Stimulated activated naive CD4-positive, alpha-beta T cell (primary cell): ENCODE measurements around the gene TTC9C.
"Not testable (repeated sequence)": the region's sequence is repeated elsewhere in the genome, so short reads cannot be mapped to it uniquely, and the experiment has no call there.

ENCODE experiments used
- DNase-seq, 6 experiments: peaks; one replicate each; lab custom pipeline; 2025; lab: John Stamatoyannopoulos, UW

Gene TTC9C

GRCh38 chr11:62728171-62728988 is at the start of gene TTC9C:
Gene TTC9C, plus strand, starts transcription at chr11:62728486. Its CDS starts 363 bp downstream, at chr11:62728849.
- peak; percentile 76 to 93 (median 82) for DNase-seq

DNA sequence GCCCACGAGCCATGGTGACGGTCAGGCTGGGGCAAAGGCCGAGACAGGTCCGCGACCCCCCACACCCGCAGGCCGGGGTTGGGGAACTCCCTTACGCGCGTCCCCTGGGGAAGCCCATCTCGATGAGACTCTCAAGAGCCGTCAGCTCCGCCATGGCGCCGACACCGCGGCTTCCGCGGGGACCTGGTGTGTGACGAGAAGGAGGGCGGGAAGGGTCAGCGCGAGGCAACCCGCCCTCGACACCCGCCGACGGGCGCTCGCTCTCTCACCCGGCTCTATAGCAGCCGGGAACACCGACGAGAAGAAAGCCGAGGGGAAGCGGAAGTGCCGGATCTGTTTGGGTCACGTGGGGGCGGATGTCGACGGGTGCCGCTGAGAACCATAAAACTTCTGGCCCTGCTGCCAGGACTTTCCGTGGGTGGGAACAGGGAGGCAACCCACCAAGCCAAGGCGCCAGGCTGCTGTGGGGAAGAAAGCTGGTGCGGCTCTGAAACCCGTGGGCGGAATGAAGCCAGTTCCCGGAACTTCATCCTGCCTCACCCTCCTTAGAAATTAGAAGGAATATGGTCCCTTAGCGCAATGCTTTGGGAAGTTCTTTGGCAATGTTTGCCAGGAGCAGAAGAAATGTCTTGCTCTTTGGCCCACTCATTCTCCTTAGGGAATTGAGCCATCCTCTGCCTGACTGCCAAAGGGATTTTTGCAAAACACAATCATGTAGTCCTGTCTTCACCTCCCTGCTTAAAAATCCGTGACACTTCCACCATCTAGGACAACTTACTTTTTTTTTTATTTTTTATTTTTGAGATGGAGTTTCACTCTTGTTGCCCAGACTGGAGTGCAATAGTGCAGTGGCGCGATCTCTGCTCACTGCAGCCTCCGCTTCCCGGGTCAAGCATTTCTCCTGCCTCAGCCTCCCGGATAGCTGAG is 49.3 kb upstream of the TTC9C start, which contains the start of gene UBXN1:
UBXN1 (minus strand) TSS at position 304 of the 927 bp plus-strand sequence; CDS start at position 154, 150 bp downstream.
- DNase-seq, result peak; percentile 72 to 83 (median 80)

DNA sequence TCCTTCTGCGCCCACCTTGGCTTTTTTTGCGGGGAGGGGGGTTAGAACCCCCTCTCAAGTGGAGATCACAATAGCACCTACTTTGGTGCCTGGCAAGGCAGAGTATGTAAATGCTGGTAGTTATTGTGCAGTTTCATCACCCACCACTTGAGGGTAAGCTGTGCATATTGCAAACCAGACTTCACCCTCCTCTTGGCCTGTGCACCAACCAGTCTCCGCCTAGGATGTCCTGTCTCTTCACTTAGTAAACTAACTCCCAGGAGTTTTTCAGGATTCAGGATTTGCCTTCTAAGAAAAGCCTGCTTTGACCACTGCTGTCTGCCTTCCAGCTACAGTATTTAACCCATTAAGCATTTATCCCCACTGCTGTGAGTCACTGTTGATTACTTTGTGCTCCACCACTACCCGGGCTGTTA is 47.5 kb upstream of the TTC9C start:
- DNase-seq, result peak in 4 of 6 experiments; percentile 22 to 50 (median 38)

GRCh38 chr11:62682518-62682917 is 45.8 kb upstream of the TTC9C start:
- DNase-seq, result no peak

GRCh38 chr11:62687508-62688396 is 40.5 kb upstream of the TTC9C start:
- DNase-seq, result no peak

DNA sequence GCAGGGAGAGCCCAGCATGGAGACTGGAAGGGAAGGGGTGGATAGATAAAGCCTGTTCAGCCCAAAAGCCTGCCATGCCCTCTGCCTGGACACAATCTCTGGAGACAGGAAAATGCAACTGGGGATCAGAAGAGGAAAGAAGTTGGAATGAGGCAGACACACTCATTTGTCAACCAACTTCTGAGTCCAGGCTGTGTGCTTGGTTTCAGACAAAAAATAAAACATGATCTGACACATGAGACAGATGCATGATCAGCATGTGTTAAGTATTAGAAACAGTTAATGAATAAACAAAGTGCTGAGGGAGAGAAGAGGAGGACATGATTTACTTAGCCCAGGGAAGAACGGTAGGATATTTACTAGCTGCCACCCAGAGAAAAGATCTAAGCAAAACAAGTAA is 39.8 kb upstream of the TTC9C start:
- DNase-seq, result no peak

GRCh38 chr11:62689421-62690183 is 38.7 kb upstream of the TTC9C start, which contains the start of gene LRRN4CL:
Gene LRRN4CL, minus strand, starts transcription at chr11:62689530. Its CDS starts 1,022 bp downstream, at chr11:62688508.
- DNase-seq, result no peak

- DNase-seq, result not testable (repeated sequence)
Observed at GRCh38 chr11:62693624-62694023, 34.7 kb upstream of the TTC9C start.

- peak; percentile 45 to 79 (median 68) for DNase-seq
Observed at GRCh38 chr11:62694455-62695167, 33.7 kb upstream of the TTC9C start.

- no peak for DNase-seq
Observed at GRCh38 chr11:62702246-62702645, 26.0 kb upstream of the TTC9C start.

GRCh38 chr11:62703921-62704320 is 24.4 kb upstream of the TTC9C start:
- DNase-seq, result not testable (repeated sequence)

DNA sequence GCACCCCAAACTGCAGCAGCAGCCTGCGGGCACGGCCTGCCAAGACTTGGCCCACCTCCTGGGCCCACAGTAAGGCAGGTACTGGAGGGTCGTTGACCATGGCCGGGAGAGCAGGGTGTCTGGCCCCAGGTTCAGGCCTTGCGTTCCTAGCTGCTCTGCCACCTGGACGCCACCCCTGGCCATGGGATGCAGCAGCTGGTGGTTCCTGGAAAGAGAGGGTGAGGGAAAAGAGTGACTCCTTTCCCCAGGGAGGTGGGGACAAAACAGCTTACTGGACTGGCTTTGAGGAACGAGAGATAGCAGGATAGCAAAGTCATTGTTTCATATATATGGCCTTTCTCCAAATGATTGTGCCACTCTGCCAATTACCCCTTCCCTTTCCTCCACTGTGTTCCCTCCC is 22.9 kb upstream of the TTC9C start:
- DNase-seq, result no peak

DNA sequence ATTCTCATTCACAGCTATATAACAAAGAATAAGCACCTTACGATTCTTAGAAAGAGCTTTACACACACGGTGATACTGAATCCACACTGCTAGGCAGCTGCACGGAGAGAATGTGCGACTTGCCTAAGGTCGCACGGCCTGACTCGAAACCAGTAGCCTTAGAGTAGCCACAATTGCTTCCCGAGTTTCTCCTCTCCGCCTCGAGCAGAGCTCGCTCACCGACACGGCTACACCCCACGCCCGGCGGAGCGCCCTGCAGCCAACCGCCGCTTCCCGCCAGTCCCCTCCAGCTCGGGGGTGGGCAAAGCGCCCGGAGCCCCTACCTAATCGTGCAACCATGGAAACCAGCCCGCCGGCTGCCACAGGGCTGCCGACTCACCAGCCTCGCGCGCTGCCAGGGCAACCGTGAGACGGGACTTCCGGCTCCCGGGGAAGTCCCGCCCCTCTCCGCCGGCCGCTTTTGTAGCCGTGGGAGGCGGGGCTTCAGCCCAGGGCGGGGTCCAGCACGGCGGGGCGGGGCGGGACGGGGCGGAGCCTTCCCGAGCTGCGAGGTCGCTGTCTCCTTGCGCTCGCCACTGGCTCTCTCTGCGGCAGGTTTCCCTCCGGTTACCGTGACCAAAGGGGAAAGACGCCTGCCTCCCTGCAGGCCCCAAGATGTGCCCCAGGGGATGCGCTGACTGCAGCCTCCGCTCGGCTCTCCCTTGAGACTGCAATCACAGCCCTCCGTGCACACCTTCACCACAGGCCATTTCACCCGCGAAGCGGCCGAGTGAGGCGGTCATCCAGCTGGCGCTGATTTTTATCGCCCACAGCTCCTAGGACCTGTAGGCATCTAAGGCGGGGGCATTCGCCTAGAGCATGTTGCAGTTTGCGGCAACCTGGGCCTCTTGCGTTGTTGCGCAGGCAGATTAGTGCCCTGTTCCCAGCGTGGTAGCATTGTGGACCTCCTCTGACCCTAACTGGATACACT is 22.1 kb upstream of the TTC9C start:
- DNase-seq, result peak; percentile 83 to 94 (median 91)

GRCh38 chr11:62706850-62707247 is 21.4 kb upstream of the TTC9C start:
- DNase-seq, result no peak

- no peak for DNase-seq
Observed at GRCh38 chr11:62707277-62707861, 20.9 kb upstream of the TTC9C start, which contains the start of the genes BSCL2 and GNG3. Gene BSCL2, minus strand, starts transcription at chr11:62707424. Its CDS starts 229 bp downstream, at chr11:62707195. Gene GNG3, plus strand, starts transcription at chr11:62707676. Its CDS starts 620 bp downstream, at chr11:62708296.

GRCh38 chr11:62708392-62708791 is 19.9 kb upstream of the TTC9C start:
- DNase-seq, result no peak

DNA sequence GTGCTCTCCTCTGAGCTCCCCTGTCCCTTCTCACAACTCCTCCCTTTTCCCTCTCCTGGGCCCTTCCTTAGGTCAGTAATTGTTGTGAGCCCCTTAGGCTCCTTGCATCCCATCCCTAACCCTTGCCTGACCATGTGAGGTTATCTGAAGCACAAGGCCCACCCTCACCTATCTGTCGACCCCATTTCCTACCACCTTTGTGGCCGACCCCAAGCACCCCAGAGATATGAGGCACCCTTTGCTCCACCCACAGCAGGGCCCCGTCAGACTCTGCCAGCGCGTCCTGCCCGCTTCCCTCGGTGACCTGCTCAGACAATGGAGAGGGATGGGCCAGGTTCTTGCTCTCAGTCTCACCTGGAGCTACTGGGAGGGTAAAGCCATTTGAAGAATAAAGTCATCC is 19.5 kb upstream of the TTC9C start:
- DNase-seq, result peak in 3 of 6 experiments; percentile 29 to 65 (median 49)
